A549 (cell line): ENCODE data around the gene ATF2.

Experiments used
- ESRRA ChIP-seq: fragments of 150-350 bp; IDR thresholded peaks from 2 replicates; pipeline ENCODE4 v1.6.1; 2014; ENCODE audit warnings: mild to moderate bottlenecking, low read length, borderline replicate concordance
- JUN ChIP-seq, 2 experiments: fragments of >200 bp; sonication (Bioruptor Twin); formaldehyde crosslinking; IDR thresholded peaks; 2 replicates in 1 of 2; 3 replicates in 1 of 2; pipeline ENCODE4 v1.6.1; 2016 to 2017
- MAZ ChIP-seq: fragments of 150-350 bp; IDR thresholded peaks from 2 replicates; pipeline ENCODE4 v1.6.1; 2014; ENCODE audit warnings: antibody characterized with exemption, low read depth, low read length, borderline replicate concordance
- PHF8 ChIP-seq: fragments of 200-600 bp; sonication (generic); IDR thresholded peaks from 2 replicates; pipeline ENCODE4 v1.6.1; 2016; ENCODE audit warnings: low read depth, mild to moderate bottlenecking, antibody characterized with exemption, moderate library complexity, borderline replicate concordance
- POLR2A ChIP-seq: IDR thresholded peaks from 2 replicates; pipeline ENCODE4 v1.6.1; 2012; ENCODE audit warnings: mild to moderate bottlenecking, low read length
- POLR2AphosphoS2 ChIP-seq: conservative IDR thresholded peaks from 2 replicates; pipeline ENCODE4 v1.6.1; 2012; ENCODE audit warnings: low read length, improper control_type of control experiment, inconsistent platforms
- RAD21 ChIP-seq, 2 experiments: fragments of >200 bp in 1 of 2; sonication (Bioruptor Twin) in 1 of 2; formaldehyde crosslinking in 1 of 2; IDR thresholded peaks in 1 of 2; conservative IDR thresholded peaks in 1 of 2; 2 replicates in 1 of 2; 3 replicates in 1 of 2; pipeline ENCODE4 v1.6.1; 2012 to 2018; ENCODE audit warnings: inconsistent platforms in 1 of 2
- SMC3 ChIP-seq: fragments of >200 bp; sonication (Bioruptor Twin); formaldehyde crosslinking; IDR thresholded peaks from 3 replicates; pipeline ENCODE4 v1.6.1; 2018; ENCODE audit warnings: inconsistent platforms
- ZNF302 ChIP-seq: fragments of 250-450 bp; sonication (Bioruptor Pico); IDR thresholded peaks from 2 replicates; pipeline ENCODE4 v1.9.0; 2021; ENCODE audit warnings: inconsistent platforms, mild to moderate bottlenecking, moderate library complexity
- TF ChIP-seq, protein P1 (sequence below): fragments of >200 bp; sonication (Bioruptor Twin); formaldehyde crosslinking; IDR thresholded peaks from 3 replicates; pipeline ENCODE4 v1.5.1; 2016
- TF ChIP-seq, protein P2 (sequence below): fragments of 200-600 bp; sonication (generic); IDR thresholded peaks from 2 replicates; pipeline ENCODE4 v1.6.1; 2016; ENCODE audit warnings: antibody characterized with exemption, mild to moderate bottlenecking, moderate library complexity
- TF ChIP-seq, protein P3 (sequence below): fragments of 450-650 bp; IDR thresholded peaks from 2 replicates; pipeline ENCODE4 v1.6.1; 2014; ENCODE audit warnings: antibody characterized with exemption

DNA sequence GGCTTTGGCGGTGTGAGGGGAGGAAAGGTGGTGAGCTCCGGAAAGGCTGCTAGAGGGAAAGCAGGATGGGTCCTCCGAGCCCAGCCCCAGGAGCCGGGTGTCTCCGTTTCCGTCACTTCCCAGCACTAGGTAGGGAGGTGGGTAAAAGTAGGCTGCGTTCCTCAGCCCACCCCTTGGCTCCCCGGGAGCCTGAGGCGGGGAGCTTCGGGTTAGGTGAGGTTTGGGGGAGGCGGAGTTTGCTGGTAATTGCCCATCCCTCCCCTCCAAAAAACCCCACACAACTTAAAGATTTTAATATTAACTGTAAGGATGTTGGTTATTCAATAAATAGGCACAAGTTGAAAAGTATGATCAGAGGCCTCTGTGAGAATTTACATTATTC is 552 bp upstream of the ATF2 start:
- TF ChIP-seq, protein P1, sequence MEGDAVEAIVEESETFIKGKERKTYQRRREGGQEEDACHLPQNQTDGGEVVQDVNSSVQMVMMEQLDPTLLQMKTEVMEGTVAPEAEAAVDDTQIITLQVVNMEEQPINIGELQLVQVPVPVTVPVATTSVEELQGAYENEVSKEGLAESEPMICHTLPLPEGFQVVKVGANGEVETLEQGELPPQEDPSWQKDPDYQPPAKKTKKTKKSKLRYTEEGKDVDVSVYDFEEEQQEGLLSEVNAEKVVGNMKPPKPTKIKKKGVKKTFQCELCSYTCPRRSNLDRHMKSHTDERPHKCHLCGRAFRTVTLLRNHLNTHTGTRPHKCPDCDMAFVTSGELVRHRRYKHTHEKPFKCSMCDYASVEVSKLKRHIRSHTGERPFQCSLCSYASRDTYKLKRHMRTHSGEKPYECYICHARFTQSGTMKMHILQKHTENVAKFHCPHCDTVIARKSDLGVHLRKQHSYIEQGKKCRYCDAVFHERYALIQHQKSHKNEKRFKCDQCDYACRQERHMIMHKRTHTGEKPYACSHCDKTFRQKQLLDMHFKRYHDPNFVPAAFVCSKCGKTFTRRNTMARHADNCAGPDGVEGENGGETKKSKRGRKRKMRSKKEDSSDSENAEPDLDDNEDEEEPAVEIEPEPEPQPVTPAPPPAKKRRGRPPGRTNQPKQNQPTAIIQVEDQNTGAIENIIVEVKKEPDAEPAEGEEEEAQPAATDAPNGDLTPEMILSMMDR = no peak
- TF ChIP-seq, protein P2, sequence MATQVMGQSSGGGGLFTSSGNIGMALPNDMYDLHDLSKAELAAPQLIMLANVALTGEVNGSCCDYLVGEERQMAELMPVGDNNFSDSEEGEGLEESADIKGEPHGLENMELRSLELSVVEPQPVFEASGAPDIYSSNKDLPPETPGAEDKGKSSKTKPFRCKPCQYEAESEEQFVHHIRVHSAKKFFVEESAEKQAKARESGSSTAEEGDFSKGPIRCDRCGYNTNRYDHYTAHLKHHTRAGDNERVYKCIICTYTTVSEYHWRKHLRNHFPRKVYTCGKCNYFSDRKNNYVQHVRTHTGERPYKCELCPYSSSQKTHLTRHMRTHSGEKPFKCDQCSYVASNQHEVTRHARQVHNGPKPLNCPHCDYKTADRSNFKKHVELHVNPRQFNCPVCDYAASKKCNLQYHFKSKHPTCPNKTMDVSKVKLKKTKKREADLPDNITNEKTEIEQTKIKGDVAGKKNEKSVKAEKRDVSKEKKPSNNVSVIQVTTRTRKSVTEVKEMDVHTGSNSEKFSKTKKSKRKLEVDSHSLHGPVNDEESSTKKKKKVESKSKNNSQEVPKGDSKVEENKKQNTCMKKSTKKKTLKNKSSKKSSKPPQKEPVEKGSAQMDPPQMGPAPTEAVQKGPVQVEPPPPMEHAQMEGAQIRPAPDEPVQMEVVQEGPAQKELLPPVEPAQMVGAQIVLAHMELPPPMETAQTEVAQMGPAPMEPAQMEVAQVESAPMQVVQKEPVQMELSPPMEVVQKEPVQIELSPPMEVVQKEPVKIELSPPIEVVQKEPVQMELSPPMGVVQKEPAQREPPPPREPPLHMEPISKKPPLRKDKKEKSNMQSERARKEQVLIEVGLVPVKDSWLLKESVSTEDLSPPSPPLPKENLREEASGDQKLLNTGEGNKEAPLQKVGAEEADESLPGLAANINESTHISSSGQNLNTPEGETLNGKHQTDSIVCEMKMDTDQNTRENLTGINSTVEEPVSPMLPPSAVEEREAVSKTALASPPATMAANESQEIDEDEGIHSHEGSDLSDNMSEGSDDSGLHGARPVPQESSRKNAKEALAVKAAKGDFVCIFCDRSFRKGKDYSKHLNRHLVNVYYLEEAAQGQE = no peak
- TF ChIP-seq JUN (IDR thresholded peaks at IDR 0.05) (no peak), ZNF302 (CRISPR knock-in tag) (no peak), MAZ (no peak), POLR2A (peak; percentile 65), RAD21 (conservative IDR thresholded peaks at IDR 0.05 in 1 of 2, IDR thresholded peaks at IDR 0.05 in 1 of 2) (no peak), PHF8 (peak; percentile 79; the same call in 1 of the 2 replicates), SMC3 (no peak), ESRRA (no peak), POLR2AphosphoS2 (no peak)
- TF ChIP-seq, protein P3, sequence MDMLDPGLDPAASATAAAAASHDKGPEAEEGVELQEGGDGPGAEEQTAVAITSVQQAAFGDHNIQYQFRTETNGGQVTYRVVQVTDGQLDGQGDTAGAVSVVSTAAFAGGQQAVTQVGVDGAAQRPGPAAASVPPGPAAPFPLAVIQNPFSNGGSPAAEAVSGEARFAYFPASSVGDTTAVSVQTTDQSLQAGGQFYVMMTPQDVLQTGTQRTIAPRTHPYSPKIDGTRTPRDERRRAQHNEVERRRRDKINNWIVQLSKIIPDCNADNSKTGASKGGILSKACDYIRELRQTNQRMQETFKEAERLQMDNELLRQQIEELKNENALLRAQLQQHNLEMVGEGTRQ = no peak
